HG03442 (cell line): ENCODE measurements around the gene POLN.

ENCODE experiments used
- ATAC-seq: cut with Tn5 transposase; IDR thresholded peaks from one replicate; pipeline ENCODE4 v1.9.1; 2021; ENCODE audit warnings: mild to moderate bottlenecking, moderate library complexity; ENCODE audit not compliant: unreplicated experiment

POLN gene

DNA sequence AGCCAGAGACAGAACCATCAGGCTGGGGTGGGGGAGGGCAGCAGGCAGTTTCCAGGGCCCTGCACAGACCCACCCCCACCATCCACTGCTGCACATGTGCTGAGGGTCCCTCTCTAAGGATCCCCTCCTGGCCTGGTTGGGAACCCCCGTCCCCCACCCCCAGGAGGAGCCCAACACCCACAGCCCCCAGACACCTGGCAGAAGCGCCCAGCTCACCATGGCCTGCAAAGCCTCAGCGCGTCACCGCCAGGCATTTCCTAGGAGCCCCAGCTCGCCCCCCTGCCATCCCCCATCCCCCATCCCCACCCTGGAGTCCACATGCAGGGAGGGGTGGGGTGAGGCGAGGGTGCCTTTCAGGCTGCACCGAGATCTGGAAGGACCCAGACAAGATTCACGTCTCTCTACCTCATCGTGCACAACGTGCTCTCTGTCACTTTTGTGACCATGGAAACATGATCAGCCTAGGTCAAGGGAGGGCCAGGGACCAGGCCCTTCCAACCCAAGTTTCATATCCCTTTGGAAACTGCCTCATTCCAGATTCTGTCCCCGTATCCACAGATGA, 10.7 kb upstream of the POLN start:
- no peak for ATAC-seq

DNA sequence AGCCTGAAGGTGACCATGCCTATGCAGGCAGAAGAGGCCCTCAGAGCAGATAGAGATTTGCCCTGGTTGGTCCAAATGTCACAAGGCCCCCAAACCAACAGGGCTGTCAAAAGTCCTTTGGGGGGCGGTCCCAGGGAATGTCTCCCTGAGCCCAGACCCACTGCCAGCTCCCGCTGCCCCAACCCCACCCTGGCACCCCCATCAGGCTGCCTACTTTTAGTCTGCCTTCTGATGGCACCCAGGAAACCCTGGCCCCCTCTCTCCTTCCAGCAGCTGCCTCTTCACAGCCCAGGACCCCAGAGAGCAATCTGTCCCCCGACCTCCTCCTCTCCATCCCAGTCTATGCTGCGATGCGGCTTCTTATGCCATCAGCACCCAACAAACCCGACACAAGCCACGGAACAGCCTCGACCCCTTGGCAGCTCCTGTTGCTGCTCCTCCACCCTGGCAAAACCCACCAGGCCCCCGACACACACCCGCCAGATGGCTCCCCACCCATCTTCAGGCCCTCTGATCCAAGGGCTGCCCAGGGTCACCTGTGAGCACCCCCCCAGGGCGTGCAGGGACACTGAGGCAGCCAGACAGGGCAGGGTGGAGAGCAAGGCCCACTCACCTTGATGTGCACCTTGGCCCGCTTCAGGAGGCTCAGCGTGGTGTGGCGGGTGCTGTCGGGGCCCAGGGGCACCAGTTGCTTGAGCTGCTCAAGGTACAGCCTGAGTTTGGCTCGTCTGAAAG, 10.0 kb upstream of the POLN start:
- ATAC-seq, result no peak

DNA sequence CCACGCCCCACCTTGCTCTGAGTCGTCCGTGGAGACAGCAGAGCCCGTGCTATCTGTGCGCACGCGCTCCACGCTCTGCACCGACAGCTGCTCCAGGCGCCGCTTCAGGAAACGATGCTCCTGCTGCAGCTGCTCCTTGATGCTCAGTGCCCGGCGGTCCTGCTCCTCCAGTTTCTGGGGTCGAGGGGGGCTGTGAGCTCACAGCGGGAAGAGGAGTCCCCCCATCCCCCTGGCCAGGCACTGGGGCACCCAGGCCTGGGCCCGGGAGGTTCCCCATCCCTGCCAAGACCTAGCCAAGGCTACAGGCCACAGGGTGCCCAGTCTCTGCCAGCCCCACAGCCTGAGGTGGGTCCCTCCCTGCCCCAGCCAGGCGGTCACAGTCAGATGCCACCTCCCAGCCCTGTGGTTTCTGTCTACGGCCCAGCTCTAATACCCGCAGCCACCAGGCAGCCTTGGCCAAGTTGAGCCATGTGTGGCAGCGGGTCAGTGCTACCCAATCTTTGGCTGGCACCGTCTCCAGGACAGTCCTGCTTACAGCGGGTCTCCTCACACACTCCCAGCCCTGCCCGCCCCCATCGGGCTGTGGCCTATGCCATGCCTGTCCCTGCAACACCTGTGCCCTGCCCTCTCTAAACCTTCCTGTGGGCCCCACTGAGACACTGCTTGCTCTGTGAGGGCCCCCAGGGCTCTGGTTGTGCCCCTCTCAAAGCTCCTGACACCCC, 9.3 kb upstream of the POLN start:
- no peak for ATAC-seq

DNA sequence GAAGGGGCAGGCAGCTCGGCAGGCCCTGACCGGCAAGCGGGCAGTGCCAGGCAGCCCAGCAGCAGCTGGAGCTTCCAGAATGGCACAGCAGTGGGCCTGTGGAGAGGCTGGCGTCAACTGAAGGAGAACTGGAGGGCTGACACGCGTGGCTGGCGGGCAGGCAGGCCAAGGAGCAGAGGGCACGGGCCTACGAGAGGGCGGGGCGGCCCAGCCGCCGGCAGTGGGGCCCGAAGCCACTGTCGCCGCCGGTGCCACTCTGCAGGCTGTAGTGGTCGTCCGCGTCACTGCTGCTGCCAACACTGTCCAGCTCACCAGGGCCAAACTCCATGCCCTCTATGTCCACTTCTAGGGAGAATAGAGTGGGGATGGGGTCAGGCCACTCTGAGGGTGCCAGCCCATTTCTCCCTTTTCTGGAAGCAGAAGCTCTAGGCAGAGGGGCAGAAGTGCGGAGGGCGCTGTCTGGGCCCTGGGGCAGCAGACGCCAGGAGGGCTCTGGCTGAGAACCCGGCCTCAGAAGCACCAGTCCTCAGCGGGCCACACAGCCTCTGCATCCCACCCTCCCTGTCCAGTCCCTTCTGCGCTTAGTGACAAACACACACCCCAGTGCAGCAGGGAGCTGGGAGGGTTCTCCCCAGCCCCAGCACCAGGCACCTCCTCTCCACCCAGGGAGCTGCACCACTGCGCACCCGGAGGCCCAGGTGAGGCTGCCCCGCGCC, 8.6 kb upstream of the POLN start:
- no peak for ATAC-seq

DNA sequence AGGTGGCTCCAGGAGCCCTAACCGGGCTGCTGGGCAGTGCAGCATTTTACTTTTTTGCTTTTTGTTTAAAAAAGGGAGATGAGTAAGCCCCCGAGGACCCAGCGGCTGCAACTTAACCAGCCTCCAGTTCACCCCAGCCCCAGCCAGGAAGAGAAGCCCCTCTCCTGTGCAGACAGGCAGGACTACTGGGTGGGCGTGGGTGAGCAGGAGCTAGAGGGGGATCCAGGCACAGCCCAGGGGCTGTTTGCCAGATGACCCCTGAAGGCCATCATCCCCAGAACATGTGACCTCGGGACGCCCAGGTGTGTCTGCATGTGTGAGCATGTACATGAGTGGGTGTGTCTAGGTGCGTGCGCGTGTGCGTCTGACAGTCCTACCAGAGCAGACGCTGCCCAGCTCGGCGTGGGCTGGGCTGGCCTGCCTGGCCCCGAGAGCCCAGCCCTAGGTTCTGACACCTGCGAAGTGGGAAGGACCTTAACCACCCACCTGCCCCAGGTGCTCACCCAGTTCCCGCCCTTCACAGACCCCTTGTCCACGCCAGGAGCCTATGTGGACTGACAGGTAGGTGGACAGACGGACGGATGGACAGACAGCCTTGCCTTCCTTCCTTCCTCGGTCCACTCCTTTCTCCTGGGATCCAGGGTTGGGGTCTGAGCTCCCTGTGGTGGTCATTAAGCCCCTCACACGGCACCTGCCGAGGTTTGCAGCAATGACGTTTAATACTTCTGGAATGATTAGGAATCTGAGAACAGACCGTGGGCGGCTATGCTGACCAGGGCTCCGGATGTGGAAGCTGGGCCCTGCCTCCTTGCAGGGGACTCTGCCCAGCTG, 7.8 kb upstream of the POLN start:
- no peak for ATAC-seq

DNA sequence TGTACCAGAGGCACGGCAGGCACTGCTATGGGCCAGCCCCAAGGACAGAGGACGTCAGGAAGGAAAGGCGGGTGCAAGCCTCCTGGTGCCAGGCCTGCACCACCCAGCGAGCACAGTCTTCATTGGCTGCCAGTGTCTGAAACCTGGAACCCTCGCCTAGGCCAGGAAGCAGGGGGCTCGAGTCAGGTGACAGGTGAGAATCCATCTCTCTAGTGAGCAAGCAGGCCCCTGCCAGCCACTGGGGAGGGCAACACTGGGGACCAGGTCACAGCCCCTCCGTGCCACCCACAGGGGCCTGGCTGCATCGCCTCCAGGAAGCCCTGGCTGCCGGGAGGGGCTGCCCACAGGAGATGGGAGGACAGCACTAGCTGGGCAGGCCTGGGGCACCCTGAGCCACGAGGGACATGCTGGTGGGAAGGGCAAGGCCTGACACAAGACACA, 6.9 kb upstream of the POLN start:
- ATAC-seq, result no peak

DNA sequence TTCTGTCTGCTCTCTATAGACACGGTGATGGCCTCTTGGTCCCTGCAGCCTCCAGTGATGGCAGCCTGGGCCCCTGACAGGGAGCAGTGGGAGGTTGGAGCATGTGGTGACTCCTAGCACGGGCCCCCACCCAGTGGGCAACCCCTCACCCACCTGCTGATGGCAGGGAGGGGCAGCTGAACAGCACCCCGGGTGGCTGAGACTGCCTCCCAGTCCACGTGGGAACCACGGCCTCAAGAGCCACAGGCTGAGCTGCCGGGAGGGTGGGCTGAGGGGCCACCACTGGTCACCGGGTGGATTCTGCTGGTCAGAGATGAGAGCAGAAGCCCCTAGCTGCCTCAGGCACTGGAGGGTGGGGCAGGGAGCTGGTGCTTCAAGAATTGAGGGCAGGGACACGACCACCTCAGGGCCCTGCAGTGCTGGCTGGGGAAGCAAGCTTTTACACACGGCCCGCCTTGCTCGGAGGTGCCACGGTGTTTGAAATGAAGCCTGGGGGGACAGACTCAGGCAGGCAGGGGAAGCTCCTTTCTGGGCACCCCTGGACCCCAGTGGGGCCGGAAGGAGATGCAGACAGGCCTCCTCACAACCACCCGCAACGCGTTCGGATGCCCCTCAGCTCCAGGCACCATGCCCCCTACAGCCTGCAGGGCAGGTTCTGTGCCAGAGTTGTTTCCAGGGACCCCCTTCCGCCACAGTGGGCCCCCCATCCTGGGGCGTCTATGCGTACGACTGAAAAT, 6.3 kb upstream of the POLN start:
- no peak for ATAC-seq

DNA sequence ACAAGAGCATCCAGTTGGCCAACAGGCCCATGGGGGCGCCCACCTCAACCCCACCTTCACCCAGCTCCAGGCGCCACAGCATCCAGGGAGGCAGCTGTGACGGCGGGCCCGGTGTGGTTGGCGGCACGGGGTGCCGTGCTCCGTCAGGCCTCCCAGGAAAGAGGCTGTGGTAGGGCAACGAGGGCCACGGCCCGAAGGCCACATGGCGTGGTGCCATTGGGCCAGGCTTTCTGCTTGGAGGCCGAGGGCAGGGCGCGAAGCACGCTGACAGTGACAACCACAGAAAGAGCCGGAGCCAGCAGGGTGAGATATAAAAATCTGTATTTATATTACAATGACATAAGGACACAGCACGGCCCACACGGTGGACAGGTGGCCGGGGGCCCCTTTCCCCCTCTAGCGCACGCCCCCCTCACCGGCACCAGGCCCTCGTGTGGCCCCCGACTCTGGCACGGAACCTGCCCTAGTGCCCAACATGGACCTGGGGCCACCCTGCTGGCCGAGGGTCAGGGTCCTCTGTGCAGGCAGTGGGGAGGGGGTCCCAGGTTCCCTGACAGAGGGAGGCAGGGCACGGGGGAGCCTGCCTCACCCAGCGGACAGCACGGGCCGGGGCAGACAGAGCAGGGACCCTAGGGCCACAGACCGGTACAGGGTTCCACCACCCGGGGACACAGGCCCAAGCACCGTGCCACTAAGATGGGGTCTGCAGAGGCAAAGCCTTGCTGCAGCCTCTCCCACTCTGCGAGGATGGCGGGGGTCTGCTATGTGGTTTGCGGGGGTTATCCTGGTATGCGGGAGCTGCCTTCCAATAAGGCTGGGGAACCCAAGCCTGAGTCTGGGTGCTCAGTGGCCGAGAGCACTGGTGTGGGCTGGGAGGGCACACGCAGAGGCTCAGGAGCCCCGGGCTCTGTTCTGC, 5.5 kb upstream of the POLN start:
- no peak for ATAC-seq

DNA sequence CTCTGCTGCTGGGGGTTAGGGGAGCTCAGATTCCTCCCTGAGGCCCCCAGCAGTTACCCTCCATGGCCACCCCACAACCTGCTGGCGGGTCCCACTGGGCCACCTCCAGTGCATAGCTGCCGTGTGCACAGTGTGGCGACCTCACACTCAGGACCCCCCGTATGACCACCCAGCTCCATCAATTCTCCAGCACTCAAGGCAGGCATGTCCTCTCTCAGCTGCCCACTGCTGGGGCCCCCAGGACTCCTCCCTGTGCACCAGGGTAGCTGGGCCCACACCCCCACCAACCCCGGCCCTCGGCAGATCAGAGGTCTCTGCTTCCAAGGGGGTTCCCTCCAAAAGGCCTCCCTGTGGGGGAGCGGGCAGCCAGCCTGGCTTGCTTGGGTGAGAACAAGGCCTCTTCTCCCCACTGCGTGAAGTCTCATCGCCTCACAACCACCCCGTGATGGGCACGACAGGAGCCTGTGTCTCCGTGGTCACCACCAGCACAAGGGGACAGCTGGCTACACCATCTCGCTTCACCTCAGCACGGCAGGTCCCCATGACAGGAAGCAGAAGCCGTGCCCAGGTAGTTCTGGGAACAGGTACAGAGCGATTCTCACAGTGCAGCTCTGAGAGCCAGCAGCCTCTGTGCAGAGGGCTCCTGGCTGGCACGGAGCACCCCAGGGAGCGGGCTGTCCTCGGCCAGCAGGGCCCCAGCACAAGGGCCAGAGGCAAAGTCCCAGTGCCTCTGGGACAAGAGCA, 4.6 kb upstream of the POLN start:
- ATAC-seq, result no peak

DNA sequence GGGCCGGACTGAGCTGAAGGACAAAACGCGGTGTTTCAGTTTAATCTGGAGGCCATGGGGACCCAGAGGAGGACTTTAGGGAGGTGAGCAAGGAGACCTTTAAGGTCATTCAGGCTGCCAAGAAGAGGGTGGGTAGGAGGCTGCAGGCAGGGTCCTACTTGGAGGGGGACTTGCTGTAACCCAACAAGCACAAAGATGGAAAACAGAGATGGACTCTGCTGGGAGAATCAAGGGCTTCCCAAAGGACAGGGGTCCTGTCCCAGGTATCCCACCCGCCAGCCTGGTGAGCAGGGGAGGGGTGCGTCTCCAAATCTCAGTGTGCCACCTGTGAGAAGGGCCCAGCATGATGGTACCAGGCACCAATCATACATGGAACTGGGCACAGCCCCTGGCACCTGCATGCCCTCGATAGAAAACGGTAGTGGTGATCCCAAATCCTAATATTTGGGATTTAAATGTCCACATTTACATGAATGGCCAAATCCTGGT, 3.9 kb upstream of the POLN start:
- ATAC-seq, result no peak

DNA sequence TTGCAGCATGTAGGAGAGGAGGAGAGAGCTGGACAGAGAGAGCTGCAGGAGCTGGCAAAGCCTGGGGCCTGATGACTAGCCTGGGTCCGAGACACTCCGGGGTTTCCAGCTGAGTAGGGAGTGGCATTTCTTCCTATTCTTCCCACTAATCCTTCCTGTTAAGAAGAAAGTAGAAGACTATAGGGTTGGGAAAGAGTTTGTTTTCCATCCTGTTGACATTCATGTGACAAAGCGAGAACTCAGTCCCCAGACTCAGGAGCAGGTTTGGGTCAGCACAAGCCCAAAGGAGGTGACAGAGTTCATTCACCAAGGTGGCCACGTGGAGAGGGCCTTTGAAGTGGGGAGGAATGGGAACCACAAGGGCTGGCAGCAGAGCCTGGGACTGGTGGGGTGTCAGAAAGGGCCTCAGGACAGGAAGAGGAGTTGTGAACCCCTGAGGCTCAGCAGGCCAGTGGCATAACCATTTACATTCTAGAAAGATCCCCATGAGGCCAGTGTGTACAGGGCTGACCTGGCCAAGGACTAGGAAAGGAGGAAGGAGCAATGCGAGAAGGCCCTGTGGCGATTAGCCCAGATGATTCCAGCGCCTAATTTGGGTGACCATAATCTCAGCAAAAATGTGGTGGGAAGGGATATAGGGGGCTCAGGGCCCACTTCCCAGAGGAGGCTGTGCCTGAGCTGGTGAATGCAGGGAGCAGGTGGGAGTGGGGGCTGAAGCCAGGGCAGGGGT, 3.3 kb upstream of the POLN start:
- no peak for ATAC-seq

DNA sequence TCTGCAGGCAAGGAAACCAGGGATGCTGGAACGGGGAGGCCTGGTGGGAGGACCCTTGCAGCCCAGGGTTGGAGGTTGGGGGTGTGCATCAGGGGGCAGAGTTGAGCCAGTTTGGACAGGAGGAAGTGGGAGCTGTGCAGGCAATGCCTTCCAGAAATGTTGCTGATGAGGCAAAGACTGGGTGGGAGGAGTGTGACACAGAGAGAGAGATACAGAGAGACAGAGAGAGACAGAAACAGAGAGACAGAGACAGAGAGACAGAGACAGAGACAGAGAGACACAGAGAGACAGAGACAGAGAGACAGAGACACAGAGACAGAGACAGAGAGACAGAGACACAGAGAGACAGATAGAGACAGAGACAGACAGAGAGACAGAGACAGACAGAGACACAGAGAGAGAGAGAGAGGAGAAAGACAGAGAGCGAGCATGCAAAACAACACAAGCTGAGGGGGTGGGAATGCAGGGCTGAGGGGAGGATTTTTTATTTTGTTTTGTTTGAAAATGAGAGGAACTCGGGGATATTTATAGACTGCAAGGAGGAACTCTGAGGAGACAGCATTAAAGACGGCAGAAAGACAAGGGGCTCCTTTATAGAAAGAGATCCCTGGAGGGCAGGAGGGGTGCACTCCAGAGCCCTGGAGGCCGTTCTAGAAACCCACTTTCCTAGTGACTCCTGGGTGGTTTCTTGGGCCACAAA, 1.9 kb upstream of the POLN start:
- ATAC-seq, result no peak

DNA sequence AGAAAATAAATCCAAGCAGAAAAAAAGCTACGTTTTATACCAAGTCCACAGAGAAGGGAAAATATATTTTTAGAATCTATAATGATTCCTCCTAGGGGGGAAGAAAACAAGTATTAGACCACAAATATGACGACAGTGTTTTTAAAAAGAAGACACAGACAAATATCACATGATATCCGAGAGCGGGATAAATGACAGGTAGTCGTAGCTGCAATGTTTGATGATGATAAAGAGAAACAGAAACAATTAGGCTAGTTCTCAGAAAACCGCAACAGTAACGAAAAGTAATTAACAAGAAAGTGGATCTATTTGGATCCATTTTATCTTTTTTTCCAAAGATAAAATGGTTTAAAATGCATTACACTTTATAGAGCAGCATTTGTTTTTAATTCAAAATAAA, 918 bp downstream of the POLN start:
- ATAC-seq, result no peak

DNA sequence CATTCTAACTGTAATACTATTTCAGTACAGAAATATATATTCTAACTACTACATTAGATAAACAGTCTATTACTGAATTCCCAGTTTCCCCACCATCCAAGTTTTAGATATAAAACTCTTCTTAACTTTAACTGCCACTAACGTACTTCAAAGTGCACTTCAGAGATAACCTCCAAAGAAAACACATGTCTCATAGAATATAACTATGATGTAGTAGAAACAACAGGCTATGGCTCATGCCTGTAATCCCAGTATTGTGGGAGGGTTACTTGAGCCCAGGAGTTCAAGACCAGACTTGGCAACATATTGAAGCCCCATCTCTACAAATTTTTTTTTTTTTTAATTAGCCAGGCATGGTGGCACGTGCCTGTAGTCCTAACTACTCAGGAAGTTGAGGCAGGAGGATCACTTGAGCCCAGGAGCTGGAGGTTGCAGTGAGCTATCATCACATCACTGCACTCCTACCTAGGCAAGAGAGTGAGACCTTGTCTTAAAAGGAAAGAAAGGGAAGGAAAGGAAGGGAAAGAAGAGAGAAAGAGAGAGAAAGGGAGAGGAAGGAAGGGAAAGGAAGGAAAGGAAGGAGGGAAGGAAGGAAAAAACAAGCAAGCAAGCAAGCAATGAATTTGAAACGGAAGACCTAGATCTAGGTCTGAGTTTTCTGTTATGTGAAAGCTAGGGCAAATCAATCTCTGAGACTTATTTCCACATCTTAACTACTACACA, 4.8 kb downstream of the POLN start:
- no peak for ATAC-seq

DNA sequence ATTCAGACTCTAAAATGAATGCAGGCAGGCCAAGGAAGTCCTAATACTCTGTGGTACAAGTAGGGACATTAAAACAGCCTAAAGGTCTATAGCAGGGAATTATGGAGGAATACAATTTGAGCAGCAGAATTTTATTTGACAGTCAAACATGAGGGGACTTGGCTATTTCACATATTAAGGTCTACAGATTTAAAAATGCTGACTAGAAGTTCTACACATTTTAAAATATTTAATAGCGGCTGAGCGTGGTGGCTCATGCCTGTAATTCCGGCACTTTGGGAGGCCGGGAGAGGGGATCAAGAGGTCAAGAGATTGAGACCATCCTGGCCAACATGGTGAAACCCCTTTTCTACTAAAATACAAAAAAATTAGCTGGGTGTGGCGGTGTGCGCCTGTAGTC, 10.8 kb downstream of the POLN start:
- no peak for ATAC-seq

DNA sequence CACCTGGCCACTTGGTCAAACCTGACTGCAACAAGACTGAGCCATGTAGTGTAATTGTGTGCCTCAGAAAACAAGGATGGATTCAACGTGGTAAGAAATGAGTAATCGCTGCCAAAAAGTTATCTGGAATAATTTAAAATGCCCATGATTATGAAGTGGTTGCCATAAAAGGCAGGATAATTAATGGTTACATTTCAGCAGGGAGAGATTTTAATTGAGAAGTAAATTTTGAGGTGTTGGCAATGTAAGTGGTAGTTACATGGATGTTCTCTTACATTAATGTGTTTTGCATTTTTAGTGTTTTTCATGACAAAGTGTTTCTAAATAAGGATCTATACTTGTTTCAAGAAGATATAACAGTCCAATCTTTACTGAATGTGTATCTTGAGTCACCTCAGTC, 15.7 kb downstream of the POLN start:
- ATAC-seq, result no peak
